B cell (primary cell): ENCODE data around the gene GRK5. TPM values are rescaled to one million over a fixed set of nuclear protein-coding genes. Genes with fewer than 3 reads are reported as not detected.

ENCODE experiments used
- ATAC-seq: fragments of 200-7000 bp; cut with Tn5 transposase; one replicate; pipeline ENCODE4 v1.10.0; 2021; ENCODE audit warnings: low read depth, mild to moderate bottlenecking, moderate number of reproducible peaks, moderate library complexity
- CTCF ChIA-PET: fragments of 350-600 bp; sonication (Branson Sonifier 250); formaldehyde crosslinking; loops from one replicate; lab custom pipeline; 2021; ENCODE audit warnings: antibody characterized with exemption, inconsistent platforms; lab: Charles Lee
- POLR2A ChIA-PET: fragments of 350-600 bp; sonication (Branson Sonifier 250); formaldehyde crosslinking; loops from one replicate; lab custom pipeline; 2021; ENCODE audit warnings: antibody characterized with exemption; lab: Charles Lee
- DNase-seq: peaks from one replicate; pipeline ENCODE4 v3.0.0; 2013
- H2AFZ ChIP-seq: 2 replicates; pipeline ENCODE4 v1.6.1; 2012; ENCODE audit warnings: mild to moderate bottlenecking, low read depth, low read length; ENCODE audit not compliant: insufficient read depth, poor library complexity, severe bottlenecking
- H3K27ac ChIP-seq, 2 donors: 1 replicate in 1 of 2; 2 replicates in 1 of 2; pipeline ENCODE4 v1.5.1; 2012 to 2013; ENCODE audit warnings: low read length in 2 of 2, mild to moderate bottlenecking in 2 of 2, moderate library complexity in 1 of 2
- H3K27me3 ChIP-seq, 4 experiments: fragments of 200-600 bp in 1 of 4; sonication (generic) in 1 of 4; replicated peaks in 1 of 4; 1 replicate in 2 of 4; 2 replicates in 2 of 4; pipeline versions ENCODE4 v1.6.1 to v1.7.0; 2013 to 2016; ENCODE audit warnings: low read length in 3 of 4, mild to moderate bottlenecking in 2 of 4, mixed read lengths in 1 of 4, moderate library complexity in 1 of 4; ENCODE audit not compliant: insufficient read depth in 4 of 4, control insufficient read depth in 3 of 4; ENCODE audit errors: control extremely low read depth in 1 of 4
- H3K36me3 ChIP-seq, 2 experiments: replicated peaks in 1 of 2; 1 replicate in 1 of 2; 2 replicates in 1 of 2; pipeline versions ENCODE4 v1.6.1 to v1.7.1; 2013; ENCODE audit warnings: low read length in 1 of 2; ENCODE audit not compliant: insufficient read depth in 2 of 2, control insufficient read depth in 1 of 2; ENCODE audit errors: control extremely low read depth in 1 of 2, extremely low read depth in 1 of 2
- H3K4me1 ChIP-seq, 2 donors: fragments of 200-600 bp in 1 of 2; sonication (generic) in 1 of 2; 1 replicate in 1 of 2; 2 replicates in 1 of 2; pipeline versions ENCODE4 v1.5.1 to v1.6.1; 2013 to 2017; ENCODE audit warnings: low read length in 2 of 2; ENCODE audit not compliant: control insufficient read depth in 2 of 2, insufficient read depth in 2 of 2
- H3K4me2 ChIP-seq: replicated peaks from 2 replicates; pipeline ENCODE3; 2012; ENCODE audit warnings: mild to moderate bottlenecking, low read depth, low read length; ENCODE audit not compliant: poor library complexity, severe bottlenecking
- H3K4me3 ChIP-seq, 5 experiments: fragments of 200-600 bp in 1 of 5; sonication (generic) in 1 of 5; 1 replicate in 3 of 5; 2 replicates in 2 of 5; pipeline versions ENCODE4 v1.5.1 to v1.7.0; 2011 to 2016; ENCODE audit warnings: low read length in 4 of 5, mild to moderate bottlenecking in 4 of 5, low read depth in 2 of 5, control low read depth in 1 of 5, moderate library complexity in 1 of 5; ENCODE audit not compliant: insufficient read depth in 1 of 5; ENCODE audit errors: control extremely low read depth in 1 of 5, extremely low read depth in 1 of 5
- H3K79me2 ChIP-seq: fragments of 200-600 bp; sonication (generic); one replicate; pipeline ENCODE4 v1.6.0; 2016; ENCODE audit warnings: low read length; ENCODE audit not compliant: control insufficient read depth, insufficient read depth
- H3K9ac ChIP-seq: fragments of 200-600 bp; sonication (generic); 2 replicates; pipeline ENCODE4 v1.6.1; 2017; ENCODE audit warnings: mild to moderate bottlenecking, low read length, moderate library complexity
- H3K9me3 ChIP-seq, 3 donors: one replicate each; pipeline versions ENCODE4 v1.6.1 to v1.7.1; 2013; ENCODE audit warnings: low read length in 2 of 3; ENCODE audit not compliant: control insufficient read depth in 2 of 3, insufficient read depth in 1 of 3; ENCODE audit errors: control extremely low read depth in 1 of 3
- H4K20me1 ChIP-seq: 2 replicates; pipeline ENCODE4 v1.6.0; 2012; ENCODE audit warnings: mild to moderate bottlenecking, low read length; ENCODE audit not compliant: insufficient read depth, control insufficient read depth, poor library complexity, severe bottlenecking
- H3K27ac Mint-ChIP-seq: one replicate; pipeline ENCODE4 v1.8.0; 2021; ENCODE audit warnings: mixed read lengths
- H3K27me3 Mint-ChIP-seq: one replicate; pipeline ENCODE4 v1.8.0; 2021; ENCODE audit warnings: mixed read lengths
- H3K4me1 Mint-ChIP-seq: one replicate; pipeline ENCODE4 v1.8.0; 2021; ENCODE audit warnings: mixed read lengths
- H3K4me3 Mint-ChIP-seq: one replicate; pipeline ENCODE4 v1.8.0; 2021; ENCODE audit warnings: mixed read lengths
- H3K9me3 Mint-ChIP-seq: one replicate; pipeline ENCODE4 v1.8.0; 2022; ENCODE audit warnings: mixed read lengths; ENCODE audit not compliant: insufficient read depth
- EZH2 ChIP-seq: IDR thresholded peaks from 2 replicates; pipeline ENCODE4 v1.6.1; 2012; ENCODE audit warnings: borderline replicate concordance, low read depth, mild to moderate bottlenecking, moderate library complexity, low read length; ENCODE audit not compliant: insufficient read depth, poor library complexity, severe bottlenecking
- WGBS: methylation state at CpG from one replicate; pipeline ENCODE4 v1.1.5; 2013; ENCODE audit warnings: missing lambda C conversion rate; ENCODE audit not compliant: insufficient coverage; 5-methylcytosine and 5-hydroxymethylcytosine counted together
- intact Hi-C: fragments of 100-400 bp; cut with micrococcal nuclease; formaldehyde crosslinking; loops from one replicate; pipeline ENCODE4 v1.10.0; 2022
- polyA plus RNA-seq: library from polyadenylated mRNA; depleted of rRNA; stranded (reverse); fragments of >200 nt; gene quantifications from 2 replicates; pipeline ENCODE4 v1.2.3, GENCODE V29; 2012
- total RNA-seq, 2 donors: library from RNA; stranded (reverse); fragments of 120-200 nt in 1 of 2; gene quantifications; 1 replicate in 1 of 2; 2 replicates in 1 of 2; pipeline versions ENCODE4 v1.2.3 to v1.2.4, GENCODE V29; 2013 to 2022
- TF ChIP-seq, protein P1 (sequence below): fragments of 200-600 bp; IDR thresholded peaks from one replicate; pipeline ENCODE4 v1.8.0; 2022; ENCODE audit warnings: antibody characterized with exemption, mild to moderate bottlenecking

GRK5 gene
- total and polyA plus RNA-seq, 2 donors (not counting 1 experiment from before 2014, with no cell fraction given): 21.9 to 54.8 TPM

DNA sequence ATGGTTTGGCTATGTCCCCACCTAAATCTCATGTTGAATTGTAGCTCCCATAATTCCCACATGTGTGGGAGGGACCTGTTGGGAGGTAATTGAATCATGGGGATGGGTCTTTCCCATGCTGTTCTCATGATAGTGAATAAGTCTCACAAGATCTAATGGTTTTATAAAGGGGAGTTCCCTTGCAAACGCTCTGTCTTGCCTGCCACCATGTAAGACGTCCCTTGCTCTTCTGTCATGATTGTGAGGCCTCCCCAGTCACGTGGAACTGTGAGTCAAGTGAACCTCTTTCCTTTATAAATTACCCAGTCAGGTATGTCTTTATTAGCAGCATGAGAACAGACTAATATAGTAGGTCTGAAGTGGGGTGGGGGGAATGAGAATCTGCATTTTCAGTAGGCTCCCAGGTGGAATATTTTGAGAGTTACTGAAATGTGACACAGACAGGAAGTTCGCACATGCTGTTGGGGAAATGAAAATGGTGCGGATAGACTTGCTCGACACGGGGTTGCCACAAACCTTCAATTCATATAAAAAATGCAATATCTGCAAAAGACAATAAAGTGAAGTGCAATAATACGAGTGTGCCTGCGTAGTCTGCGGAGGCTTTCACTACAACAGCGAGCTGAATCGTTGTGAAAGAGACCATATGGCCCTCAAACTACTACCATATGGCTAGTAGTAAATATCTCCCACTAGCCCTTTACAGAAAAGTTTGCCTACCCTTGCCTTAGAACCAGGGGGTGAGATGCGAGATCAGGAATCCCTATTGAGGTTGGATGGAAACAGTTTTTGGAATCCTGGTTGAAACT lies 166.1 kb downstream of the GRK5 start:
- Histone ChIP-seq H3K36me3 (no peaks in the 10 kb centered on the region), H3K27ac (peak overlapping the region; percentile 51 to 75), H2AFZ (no peak overlapping the region), H3K4me3 (no peak overlapping the region), H3K4me2 (peak overlapping the region; percentile 19), H3K79me2 (peaks cover 77% of the 10 kb centered on the region), H3K9ac (no peak overlapping the region), H3K9me3 (peaks cover 0 to 7% (median 6%) of the 10 kb centered on the region in 3 donors), H3K27me3 (no peaks in the 10 kb centered on the region), H3K4me1 (peaks cover 54 to 56% of the 10 kb centered on the region in 2 donors), H4K20me1 (no peaks in the 10 kb centered on the region)
- H3K27ac Mint-ChIP-seq: peak overlapping the region; percentile 74
- ChIA-PET CTCF (interaction anchor here (2.2 kb wide), 1 partner anchor 166 kb away, joined by 14 read pairs; the partner anchor contains the start of gene GRK5), POLR2A (no interaction called here)
- 37% methylated on average over 3 of the region's 13 CpGs for WGBS
- intact Hi-C loops: loop anchor here (2.0 kb wide), 1 partner anchor 21 kb away; no protein-coding TSS in a partner anchor
- H3K27me3 Mint-ChIP-seq: no peaks in the 10 kb centered on the region
- DNase-seq (peak; percentile 73), ATAC-seq (peak; percentile 7)
- no peak for TF ChIP-seq EZH2
- TF ChIP-seq, protein P1, sequence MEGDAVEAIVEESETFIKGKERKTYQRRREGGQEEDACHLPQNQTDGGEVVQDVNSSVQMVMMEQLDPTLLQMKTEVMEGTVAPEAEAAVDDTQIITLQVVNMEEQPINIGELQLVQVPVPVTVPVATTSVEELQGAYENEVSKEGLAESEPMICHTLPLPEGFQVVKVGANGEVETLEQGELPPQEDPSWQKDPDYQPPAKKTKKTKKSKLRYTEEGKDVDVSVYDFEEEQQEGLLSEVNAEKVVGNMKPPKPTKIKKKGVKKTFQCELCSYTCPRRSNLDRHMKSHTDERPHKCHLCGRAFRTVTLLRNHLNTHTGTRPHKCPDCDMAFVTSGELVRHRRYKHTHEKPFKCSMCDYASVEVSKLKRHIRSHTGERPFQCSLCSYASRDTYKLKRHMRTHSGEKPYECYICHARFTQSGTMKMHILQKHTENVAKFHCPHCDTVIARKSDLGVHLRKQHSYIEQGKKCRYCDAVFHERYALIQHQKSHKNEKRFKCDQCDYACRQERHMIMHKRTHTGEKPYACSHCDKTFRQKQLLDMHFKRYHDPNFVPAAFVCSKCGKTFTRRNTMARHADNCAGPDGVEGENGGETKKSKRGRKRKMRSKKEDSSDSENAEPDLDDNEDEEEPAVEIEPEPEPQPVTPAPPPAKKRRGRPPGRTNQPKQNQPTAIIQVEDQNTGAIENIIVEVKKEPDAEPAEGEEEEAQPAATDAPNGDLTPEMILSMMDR: no peak
- peaks cover 75% of the 10 kb centered on the region for H3K4me1 Mint-ChIP-seq
- H3K4me3 Mint-ChIP-seq: peak overlapping the region; percentile 63
- peaks cover 5% of the 10 kb centered on the region for H3K9me3 Mint-ChIP-seq

DNA sequence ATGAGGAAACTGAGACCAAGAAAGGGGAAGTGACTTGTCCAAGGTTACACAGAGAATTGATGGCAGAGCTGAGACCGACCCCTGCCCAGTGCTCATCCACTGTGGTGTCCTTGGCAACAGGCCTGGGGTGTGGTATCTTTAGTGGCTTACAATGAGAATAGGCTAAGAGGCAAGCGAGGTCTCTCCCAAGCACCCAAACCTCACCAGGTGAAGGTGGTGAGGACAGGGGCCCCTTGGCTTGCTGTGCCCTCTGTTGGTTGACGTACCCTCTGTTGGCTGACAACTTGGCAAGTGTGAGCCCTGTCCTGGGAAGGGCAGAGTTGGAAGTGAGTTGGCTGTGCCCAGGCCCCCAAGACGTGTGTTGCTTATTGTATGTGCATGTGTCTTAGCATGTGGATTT lies 166.9 kb downstream of the GRK5 start:
- peaks cover 68% of the 10 kb centered on the region for H3K4me1 Mint-ChIP-seq
- ATAC-seq: no peak
- CTCF ChIA-PET: no interaction called here

More for the DNA sequence above, 166.9 kb downstream of the GRK5 start:
- H3K4me1 ChIP-seq: peaks cover 49% of the 10 kb centered on the region in 2 donors
- POLR2A ChIA-PET: no interaction called here
- Mint-ChIP-seq H3K27me3 (no peaks in the 10 kb centered on the region), H3K27ac (peak overlapping the region; percentile 47), H3K9me3 (peaks cover 5% of the 10 kb centered on the region), H3K4me3 (no peak overlapping the region)
- H3K36me3 ChIP-seq: no peaks in the 10 kb centered on the region
- H3K4me2 ChIP-seq: peak overlapping the region; percentile 19
- peak overlapping the region in 1 of 2 donors; percentile 75 for H3K27ac ChIP-seq
- H3K79me2 ChIP-seq: peaks cover 79% of the 10 kb centered on the region
- no peaks in the 10 kb centered on the region for H3K27me3 ChIP-seq
- H3K9ac ChIP-seq: no peak overlapping the region
- intact Hi-C loops: no loop called here
- H3K9me3 ChIP-seq: peaks cover 0 to 7% (median 6%) of the 10 kb centered on the region in 3 donors
- no peak overlapping the region for H3K4me3 ChIP-seq
- H4K20me1 ChIP-seq: no peaks in the 10 kb centered on the region
- WGBS: 85% methylated on average over 4 of the region's 4 CpGs
- DNase-seq: no peak
- no peak overlapping the region for H2AFZ ChIP-seq
- TF ChIP-seq, protein P1: no peak
- no peak for TF ChIP-seq EZH2
